ENCODE measurements around the gene ADGRB3.

DNA sequence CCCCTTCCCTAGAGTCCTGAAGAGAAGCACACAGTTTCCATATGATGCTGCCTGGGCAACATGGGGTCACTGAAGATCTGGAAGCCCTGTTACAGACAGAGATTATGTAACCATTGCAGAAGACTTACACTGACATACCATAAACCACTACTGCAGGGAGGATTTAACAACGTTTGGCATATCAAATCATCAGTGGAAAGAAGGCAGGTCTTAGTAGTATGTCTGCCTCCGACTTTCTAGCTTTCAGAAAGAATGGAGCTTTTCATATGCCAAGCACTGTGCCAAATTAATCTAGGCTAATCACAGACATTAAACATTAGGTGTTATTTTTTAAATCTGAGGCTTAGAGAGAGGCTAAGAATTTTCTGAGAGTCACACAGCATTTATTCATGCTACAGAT is 144.3 kb downstream of the ADGRB3 start:
- TF ChIP-seq POLR2A (IDR thresholded peaks at IDR 0.05; ENCODE audit: low read length) (no peak), GATA1 (IDR thresholded peaks at IDR 0.05; ENCODE audit: low read depth, low read length) (no peak)
